Measurements from ENCODE around the gene EBNA1BP2.
"Not testable (repeated sequence)": the region's sequence is repeated elsewhere in the genome, so short reads cannot be mapped to it uniquely, and the experiment has no call there.

EBNA1BP2 gene

GRCh38 chr1:43123031-43123430 lies 49.1 kb downstream of the EBNA1BP2 start:
- in situ Hi-C loops (cut with MboI; ENCODE audit: low sequenced_read_pairs), result no loop called here

- in situ Hi-C loops (cut with MboI; ENCODE audit: low sequenced_read_pairs), result no loop called here
These were observed 50.7 kb downstream of the EBNA1BP2 start for GRCh38 chr1:43121256-43121900.

- in situ Hi-C loops (cut with MboI; ENCODE audit: low sequenced_read_pairs), result not testable (repeated sequence)
These were observed 52.0 kb downstream of the EBNA1BP2 start for GRCh38 chr1:43119928-43120586.

Data from HL-60/S4 treated with retinoic acid at 250 ng/mL for 4 days and 3 days (cell line).